ENCODE measurements around the gene SOX9.

SOX9 gene

DNA sequence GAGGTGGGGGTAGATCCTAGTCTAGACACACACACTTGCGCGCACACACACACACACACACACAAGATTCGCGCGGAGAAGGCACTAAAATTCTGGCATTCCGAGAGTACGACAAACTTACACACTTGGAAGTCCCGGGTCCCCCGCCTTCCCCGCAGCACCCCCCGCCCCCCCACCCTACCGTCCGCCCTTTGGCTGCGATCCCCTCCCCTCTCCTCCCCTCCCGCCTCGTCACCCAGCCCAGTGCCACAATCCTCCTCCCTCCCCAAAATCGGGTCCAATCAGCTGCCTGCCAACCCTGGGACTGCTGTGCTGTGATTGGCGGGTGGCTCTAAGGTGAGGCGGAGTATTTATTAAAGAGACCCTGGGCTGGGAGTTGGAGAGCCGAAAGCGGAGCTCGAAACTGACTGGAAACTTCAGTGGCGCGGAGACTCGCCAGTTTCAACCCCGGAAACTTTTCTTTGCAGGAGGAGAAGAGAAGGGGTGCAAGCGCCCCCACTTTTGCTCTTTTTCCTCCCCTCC, at the start of gene SOX9:
TSS of gene SOX9 (plus strand) at position 379 of the 522 bp plus-strand sequence. CDS start 372 bp downstream, outside the sequence.
- no peak for DNase-seq

DNA sequence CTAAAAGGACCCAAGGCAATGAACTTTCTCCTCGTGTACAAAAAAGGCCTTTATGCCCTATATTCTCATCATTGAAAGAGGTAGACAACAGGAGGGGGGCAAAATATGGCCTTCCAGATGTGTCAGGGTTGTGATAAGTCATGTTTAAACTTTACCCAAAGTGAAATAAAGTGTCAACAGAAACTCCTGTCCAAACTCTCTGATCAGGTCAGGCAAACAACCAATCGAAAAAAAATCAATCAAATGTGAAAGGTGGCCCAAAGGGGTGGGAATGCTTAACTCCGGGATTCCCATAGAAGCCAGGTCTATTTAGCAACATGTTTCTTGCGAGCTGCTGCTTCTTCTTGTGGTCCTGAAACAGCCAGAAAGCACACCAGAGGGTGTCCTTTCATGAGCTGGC, 49.5 kb upstream of the SOX9 start:
- no peak for DNase-seq

DNA sequence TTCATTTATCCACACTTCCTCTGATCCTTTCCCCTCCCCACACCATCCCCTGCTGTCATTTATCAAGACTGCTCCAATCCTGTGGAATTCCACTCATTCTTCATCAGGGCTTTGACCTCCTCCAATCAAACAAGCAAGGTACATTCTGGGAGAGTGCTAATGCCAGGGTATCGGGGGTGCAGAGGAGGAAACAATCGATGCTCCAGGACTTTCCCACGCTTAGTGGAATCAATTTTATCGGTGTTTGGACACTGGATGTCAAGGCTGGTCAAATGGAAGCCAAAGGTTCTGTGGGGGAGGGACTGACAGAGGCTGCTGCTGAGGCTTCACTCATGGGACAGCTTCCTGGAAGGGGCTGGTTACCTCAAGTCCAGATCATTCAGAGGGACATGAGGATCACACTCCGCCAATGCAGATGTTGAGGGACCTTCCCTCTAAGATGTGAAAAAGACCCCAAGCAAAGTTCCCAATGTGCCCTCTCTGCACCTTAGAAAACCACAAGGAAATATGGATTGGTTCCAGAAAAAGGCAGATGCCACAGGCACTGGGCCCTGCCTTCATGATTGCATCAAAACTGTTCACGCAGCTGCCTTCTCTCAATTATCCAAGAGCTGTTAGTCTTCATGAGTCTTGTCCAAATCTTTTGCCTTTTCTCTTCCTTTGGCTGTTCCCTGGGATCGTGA, 44.7 kb upstream of the SOX9 start:
- DNase-seq, result no peak

DNA sequence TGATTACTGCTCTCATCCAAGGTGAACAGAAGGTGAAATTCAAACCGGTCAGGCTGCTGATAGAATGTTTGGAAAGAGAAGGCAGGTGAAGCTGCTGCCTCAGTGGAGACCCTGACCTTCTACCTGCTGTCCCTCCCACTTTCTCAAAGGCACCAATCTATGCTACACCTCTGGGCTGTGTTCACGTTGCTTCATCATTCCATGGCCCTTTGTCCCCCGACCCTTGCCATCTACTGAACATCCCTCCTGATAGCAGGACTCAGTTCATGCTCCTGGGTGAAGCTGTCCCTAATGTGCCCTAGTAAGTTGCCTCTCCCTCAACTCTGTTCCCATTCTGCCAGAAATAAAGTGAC, 44.2 kb upstream of the SOX9 start:
- no peak for DNase-seq

DNA sequence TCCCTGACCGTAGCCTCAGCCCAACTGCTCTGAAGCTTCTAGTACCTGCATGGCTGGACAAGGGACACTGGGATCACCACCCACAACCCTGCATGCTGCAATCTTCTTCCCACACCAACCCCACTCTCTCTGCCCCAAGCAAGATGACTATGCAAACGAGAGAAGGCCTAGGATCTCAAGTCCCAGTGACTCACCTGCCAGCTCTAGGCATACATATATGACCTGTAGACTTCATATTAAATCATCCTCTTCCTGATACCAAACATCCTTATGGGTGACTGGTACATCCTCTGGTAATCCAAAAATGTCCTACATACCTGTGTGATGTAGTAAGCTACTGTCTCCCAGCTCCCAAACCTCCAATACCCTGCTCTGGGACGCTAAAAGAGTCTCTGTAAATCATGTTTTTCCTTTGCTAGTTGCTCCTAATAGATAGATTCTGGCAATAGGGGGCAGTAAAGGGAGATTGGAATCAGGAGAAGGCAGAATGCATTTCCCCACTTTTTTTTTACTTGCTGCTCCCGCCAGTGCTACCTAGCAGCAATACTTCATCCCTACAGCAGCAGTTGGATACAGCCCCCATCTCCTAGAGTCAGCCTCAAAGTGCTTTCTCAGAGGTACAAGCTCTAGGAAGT, 43.4 kb upstream of the SOX9 start:
- no peak for DNase-seq

DNA sequence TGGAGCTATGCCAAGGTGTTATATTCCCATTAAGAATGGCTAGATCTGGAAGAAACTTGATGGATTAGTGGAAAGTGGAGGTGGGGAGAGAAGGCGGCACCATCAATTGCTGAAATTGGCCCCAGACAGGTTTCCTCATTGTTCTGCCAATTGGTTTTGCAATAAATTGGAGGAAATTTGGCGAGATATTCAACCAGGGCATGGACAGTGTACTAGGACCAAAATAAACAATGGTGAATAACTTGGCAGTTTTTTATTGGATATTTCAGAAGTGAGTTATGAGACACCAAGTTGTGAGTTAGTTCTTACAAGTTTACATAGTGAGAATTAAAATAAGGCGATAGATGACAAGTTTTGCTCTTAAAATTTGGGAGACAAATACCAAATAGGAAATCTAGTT, 41.1 kb upstream of the SOX9 start:
- no peak for DNase-seq

DNA sequence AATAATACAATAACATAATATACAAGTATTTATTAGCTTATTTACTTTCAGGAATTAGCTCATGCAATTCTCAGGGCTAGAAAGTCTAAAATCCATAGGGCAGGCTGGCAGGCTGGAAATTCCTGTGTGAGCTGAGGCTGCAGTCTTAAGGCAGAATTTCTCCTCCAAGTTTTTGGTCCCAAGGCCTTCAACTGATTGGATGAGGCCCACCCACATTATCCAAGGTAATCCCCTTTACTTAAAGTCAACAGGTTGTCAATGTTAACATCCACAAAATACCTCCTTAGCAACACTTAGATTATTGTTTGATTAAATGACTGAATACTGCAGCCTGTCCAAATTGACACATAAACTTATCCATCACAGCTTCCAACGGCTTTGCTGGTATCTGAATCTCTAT, 32.9 kb upstream of the SOX9 start:
- no peak for DNase-seq

DNA sequence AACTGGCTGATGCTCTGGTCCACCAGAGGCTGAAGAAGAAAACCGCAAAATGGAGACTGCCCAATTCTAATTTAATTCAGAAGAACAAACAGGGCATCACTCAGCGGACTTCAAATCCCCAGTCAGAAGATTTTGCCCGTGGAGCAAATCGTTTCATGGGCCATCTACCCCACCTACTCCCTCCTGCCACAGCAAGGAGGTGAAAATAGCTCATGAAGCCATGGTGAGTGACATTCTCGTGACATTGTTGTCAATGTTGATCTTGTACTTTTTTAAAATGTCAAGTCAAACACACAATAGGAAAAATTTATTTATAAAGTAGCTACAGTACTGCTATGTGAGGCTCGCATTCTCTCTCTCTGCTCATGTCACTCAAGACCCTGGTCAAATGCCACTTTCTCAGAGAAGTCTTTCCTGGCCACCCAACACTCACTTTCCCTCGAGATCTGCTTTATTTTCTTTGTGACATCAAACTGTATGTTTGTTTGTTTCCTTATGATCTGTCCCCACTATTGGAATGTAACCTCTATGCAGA, 31.3 kb upstream of the SOX9 start:
- DNase-seq, result no peak

DNA sequence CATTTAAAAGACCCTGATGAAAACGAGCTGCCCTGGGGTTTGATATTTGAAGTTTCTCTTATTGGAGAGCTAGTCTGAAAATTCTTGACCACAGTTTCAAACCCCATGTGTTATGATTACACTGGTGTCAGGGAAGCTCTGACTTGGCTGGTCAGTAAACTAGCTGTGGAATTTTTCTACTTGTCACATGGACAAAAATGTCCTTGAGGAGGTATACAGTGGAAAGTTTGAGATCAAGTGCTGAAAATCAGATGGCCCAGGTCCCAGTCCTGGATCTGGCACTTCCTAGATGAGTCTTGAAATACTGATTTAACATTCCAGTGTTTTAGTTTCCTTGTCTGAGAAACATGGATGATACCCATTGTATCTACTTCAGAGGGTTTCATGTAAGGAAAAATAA, 30.7 kb upstream of the SOX9 start:
- DNase-seq, result no peak

DNA sequence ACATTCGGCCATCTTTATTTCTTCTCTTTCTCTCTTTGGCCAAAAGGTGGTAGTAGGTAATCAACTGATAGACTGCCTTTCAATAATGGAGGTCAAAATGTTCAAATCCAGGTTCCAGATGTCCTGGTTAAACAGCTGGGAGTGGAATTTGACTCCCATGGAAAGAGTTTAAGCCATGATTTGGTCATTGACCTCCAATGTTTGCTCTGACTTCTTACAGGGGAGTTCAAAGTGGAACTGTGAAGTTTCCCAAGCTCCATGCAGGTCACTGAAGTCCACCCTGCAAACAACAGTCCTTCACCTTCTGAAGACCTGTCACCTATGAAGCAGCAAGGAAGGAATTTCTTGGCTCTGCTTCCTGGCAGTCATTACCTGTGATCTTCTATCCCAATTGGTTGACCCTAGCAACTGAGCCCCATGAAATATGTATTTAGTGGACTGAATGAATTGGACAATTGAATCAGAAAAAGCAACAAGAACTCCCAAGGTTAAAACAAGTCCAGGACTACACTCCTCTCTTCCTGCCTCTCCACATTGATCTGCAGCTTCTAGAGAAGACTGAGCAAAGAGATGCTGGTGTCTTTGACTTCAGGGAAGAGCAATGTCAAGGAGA, 28.0 kb upstream of the SOX9 start:
- no peak for DNase-seq

DNA sequence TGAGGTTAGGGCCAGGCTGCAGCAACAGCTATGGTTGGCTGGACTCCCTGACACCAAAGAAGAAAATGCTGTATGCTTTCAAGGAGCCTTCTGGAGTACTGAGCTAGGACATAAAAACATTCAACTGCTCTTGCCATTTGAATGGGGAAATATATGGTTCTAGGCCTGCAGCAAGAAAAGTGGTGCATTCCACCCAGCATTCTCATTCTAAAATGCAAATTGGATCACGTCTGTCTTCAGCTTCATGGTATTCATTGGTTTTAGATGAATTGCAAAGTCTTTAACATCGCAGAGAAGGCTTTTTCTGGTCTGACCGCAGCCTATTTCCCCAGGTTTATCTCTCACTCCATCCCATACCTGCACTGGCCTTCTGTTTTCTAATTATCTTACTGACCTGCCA, 27.1 kb upstream of the SOX9 start:
- DNase-seq, result no peak

DNA sequence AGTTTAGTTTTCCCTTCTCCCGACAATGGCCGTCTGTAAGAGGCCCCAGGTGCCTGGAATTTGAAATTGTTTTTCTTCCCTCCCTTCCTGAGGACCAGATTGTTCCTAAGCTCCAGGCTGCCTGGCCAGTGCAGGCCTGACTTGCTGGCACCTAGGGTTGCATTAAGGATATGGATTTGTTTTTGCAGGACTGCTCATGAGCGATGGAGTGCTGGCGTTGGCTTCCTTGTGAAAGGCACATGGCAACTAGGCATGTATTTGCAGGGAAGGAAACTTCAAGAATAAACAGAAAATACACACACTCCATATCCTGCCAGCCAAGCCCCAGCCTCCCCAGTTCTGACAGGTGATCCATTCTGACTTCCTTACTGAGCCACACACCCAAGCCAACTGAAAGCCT, 25.5 kb upstream of the SOX9 start:
- no peak for DNase-seq

DNA sequence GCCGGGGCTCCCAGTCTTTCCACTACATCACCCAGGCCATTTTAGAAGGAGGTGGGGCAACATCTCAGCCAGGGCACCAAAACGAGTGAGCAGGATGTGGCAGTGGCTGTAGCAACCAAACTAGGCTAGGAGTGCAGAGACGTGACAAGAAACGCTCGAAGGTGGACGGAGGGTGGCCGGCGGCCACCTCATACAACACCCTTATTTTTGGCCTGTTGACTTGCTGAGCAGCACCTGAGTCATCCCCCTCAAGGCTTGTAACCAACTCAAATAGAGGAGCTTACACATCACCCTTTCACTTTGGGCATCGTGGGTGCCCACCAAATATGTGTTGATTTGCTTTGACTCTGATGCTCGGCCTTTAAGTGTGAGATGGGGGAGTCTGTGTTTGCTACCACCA, 23.7 kb upstream of the SOX9 start:
- no peak for DNase-seq

DNA sequence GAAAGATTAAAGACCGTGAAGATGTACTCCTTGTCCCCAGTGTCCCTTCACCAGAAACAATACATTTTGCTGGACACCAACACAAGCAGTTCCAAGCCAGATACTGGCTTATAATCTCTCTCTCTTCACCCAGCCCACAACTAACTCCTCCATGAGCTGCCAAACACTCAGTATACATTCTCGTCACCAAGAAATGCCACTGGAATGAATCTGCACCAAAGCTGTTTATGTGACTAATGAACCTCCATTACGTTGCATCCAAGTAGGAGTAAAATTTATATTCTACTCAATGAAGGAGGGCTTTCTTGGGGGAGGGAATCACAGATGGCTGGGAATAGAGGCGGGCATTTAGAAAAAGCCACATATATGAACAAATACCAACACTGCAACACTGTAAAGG, 20.9 kb upstream of the SOX9 start:
- no peak for DNase-seq

DNA sequence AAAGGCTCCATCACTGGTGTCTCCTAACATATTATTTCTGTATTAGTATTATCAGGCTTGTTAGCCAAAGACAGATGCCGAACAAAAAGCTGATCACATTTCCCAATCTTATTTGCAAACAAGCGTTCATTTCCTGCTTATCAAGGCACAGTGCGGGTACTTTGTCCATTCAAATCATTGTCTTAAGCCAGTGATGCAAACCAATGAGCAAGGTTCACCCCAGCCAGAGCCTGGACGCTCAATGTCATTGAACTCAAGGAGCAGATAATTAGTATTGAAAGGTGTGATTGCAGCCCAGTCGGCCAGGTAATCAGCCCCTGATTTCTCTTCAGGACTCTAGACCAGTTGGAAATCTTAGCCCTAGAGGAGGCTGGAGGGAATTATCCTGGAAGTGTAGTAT, 20.4 kb upstream of the SOX9 start:
- DNase-seq, result no peak

DNA sequence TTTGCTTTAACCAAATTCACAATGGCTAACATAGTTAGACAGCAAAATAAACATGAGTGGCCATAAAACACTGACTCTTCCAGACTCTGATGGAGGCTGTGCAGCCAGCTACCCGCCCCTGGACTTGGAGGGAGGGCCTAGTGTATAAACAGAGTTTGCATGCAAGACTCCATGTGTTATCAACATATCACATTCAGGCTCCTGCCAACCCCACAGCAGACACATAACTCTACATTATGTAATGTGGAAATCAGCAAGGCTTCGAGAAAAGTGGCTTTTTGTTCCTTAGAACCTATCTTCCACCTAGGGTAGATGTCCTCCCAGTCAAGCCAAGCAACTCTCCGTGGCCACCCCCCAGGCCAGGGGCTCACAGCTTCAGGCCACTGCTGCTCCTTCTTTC, 19.3 kb upstream of the SOX9 start:
- DNase-seq, result no peak

DNA sequence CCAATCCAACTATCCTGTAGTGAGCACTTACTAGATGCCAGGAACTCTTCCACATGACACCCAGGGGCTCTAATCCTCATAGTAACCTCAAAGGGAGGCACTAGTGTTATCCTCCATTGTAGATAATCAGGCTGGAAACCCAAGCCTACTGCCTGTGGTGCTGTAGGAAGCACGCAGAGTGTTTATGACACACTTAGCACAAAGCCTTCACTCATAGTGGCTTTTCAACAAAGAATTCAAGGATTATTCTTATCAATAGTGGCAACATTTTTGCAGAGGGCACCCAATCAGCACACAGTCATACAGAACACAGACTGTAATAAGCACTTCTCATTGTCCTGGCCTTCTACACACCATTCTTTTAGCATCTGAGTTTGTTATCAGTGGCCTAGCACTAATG, 18.5 kb upstream of the SOX9 start:
- no peak for DNase-seq

DNA sequence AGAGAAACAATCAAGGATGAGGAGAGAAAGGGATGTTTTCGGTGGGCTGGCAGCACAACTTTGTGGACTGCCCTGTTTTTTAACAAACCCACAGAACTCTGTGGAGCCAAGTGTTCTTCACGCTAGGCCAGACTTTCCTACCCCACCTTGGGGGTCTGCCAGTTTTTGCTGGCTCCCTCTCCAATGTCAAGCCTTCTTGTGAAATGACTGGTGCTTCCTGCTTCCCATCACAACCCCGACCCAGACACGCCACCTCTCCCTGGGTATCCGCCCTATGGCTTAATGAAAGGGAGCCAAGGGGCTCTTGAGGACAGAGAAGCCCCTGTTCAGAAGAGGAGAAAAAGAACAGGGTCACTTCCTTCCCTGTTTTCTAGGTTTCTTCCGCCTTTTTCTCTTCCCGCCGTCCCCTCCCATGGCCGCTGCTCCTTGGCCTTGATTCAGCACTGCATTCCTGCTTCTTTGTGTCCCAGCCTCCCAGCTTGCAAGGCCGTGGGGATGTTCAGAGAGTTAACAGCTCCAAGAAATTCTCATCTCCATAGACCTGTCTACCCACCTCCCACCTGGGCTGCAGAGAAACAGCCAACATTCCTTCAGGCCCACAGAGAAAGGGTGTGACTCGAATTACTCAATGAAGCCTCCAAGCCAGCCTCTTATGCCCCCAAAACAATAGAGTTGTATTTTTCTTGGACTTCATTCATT, 16.5 kb upstream of the SOX9 start:
- no peak for DNase-seq

DNA sequence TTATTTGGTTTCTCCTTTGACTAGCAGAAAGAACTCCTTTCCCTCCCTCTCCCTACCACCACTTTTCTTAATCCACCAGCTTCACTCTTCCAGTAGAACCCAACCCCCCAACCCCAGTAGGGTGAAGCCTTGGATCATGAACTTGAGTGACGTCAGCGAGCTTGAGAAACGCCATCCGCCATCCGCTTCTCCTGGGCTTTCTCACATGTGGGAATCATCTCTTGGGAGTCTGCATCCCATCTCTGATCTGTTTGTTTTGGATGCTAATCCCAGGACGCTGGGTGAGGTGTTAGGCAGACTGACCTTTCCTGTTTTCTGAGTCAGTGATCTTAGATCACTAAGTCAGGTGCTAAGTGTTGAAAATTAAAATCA, 16.0 kb upstream of the SOX9 start:
- DNase-seq, result no peak

DNA sequence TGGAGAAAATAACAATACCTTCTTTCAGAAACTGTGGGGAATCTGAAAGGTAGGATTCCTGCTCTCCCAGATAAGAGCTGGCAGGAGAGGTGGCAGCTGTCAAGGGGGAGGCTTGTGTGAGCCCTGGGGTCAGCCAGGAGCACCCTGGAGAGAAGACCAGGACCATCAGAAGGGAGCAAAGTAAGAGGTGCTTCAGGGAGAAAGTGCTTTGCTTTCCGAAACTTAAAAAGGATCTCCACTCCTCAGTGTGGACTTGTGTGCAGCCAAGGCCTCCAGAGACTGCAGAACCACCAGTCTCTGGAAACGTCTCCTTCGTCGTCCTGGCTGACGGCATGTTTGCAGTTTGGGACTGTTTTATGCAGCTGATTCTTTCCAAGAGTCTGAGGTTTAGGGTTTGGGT, 13.7 kb upstream of the SOX9 start:
- no peak for DNase-seq

DNA sequence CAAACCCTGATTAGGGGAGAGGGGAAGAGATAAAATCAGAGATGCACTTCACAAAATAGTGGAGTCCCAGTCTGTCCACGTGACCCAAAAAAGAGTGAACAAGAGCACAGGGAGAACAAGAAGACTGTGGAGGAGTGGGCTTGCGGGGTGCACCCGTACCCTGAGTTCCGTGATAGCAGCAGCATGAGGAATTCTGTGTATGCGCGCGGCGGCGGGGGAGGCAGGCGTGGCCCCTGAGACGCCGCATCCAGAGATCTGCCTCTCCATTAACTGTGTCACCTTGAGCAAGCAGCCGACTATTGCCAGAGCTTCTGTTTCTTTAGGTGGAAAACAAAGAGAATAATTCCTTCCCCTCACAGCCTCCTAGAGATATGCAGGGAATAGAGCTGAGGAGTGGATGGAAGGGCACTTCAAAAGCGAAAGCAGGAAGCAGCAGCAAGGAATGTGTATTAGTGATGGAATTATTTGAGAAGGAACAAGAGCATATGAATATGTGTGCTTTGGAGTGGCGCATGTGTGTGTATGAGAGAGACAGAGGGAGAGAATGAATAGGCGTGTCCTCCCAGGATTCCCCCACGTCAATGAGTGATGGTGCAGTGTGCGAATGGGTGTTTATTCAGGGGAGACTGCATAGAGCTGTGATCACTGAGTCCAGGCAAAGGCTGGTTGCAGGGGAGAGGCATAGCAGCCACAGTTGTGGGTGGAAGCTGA, 10.4 kb upstream of the SOX9 start:
- DNase-seq, result no peak

DNA sequence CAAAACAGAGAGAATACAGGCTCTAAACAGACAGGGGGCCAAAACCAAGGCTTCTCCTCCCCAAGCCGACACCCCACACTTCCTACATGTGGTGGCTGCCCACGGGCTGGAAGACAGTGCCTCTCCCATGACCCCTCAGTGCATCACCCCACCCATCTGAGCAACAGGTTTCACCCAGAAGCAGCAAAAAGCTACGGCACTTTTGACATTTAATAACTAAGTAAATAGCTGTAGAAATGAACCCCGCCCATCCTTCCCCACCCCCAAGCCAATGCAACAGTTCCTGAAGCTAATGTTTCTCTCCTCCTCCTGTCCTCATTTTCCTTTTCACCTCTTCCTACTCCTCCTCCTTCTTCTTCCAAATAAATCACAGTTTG, 9.9 kb upstream of the SOX9 start:
- no peak for DNase-seq

DNA sequence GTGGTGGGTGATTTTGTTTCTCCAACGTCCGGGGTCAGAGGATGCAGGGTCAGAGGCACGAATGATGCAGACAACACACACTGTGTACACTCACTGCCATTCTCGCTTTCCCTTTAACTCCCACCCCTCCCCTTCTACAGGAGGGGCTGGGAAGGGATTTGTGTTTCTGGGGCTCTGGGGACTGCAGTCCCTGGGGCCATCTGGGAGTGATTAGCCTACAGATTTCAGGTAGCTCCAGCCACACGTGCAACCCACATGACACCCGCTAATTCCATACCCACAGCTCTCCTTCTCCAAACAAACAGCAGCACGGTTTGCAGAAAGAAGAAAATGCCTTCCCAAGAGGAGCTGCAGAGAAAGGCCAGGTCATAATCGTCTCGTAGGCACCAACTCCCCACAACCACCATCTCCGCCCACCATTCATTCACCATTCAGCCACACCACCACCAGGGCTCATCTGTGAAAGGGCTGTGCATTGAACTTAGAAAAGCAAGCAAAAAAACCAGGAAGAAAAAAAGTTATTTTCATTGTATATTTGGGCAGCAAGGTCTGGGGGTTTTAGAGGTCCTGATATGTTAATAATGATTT, 9.4 kb upstream of the SOX9 start:
- DNase-seq, result no peak
